Neutrophil (primary cell): Measurements from ENCODE around the gene CNTN5.

Experiments
- H3K27ac ChIP-seq: fragments of 200-600 bp; sonication (generic); 2 replicates; pipeline ENCODE4 v1.5.1; 2016; ENCODE audit warnings: mild to moderate bottlenecking, moderate library complexity
- H3K27me3 ChIP-seq: fragments of 200-600 bp; sonication (generic); 2 replicates; pipeline ENCODE4 v1.6.0; 2016; ENCODE audit warnings: mild to moderate bottlenecking
- H3K36me3 ChIP-seq: fragments of 200-600 bp; sonication (generic); 2 replicates; pipeline ENCODE4 v1.5.1; 2017
- H3K4me1 ChIP-seq, 2 experiments: fragments of 200-600 bp in 1 of 2; sonication (generic) in 1 of 2; 1 replicate in 1 of 2; 2 replicates in 1 of 2; pipeline versions ENCODE4 v1.5.1 to v1.6.1; 2013 to 2016; ENCODE audit warnings: low read depth in 1 of 2, low read length in 1 of 2, mild to moderate bottlenecking in 1 of 2, moderate library complexity in 1 of 2; ENCODE audit not compliant: control insufficient read depth in 1 of 2, insufficient read depth in 1 of 2
- H3K4me3 ChIP-seq, 2 experiments: fragments of 200-600 bp in 1 of 2; sonication (generic) in 1 of 2; 1 replicate in 1 of 2; 2 replicates in 1 of 2; pipeline ENCODE4 v1.5.1; 2013 to 2016; ENCODE audit warnings: low read depth in 1 of 2, low read length in 1 of 2, mild to moderate bottlenecking in 1 of 2, moderate library complexity in 1 of 2
- H3K9me3 ChIP-seq: fragments of 200-600 bp; sonication (generic); 2 replicates; pipeline ENCODE4 v1.5.1; 2016
- TF ChIP-seq, protein P1 (sequence below): fragments of 200-600 bp; sonication (generic); IDR thresholded peaks from 2 replicates; pipeline ENCODE4 v1.5.1; 2016; ENCODE audit warnings: antibody characterized with exemption

The CNTN5 gene

DNA sequence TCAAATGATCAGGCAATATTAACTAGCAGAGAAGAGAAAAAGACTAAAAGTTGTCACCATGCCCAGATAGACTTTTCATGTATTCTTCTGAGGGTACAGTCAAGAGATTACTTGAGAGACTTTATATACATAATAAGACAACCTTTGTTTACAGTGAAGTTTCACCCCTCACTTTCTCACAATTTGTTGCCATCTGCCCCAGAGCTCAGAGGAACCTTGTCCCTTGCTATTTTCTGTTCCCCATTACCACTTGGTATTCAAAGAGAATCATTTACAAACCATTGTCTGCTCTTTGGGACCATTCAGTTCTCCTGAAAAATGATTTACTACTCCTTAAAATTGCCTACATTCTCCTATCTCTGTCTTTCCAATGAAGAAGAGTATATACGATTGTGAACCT lies 544.6 kb downstream of the CNTN5 start:
- Histone ChIP-seq H3K27me3 (no peaks in the 10 kb centered on the region), H3K27ac (no peak overlapping the region), H3K4me3 (no peak overlapping the region), H3K36me3 (no peaks in the 10 kb centered on the region), H3K9me3 (no peaks in the 10 kb centered on the region), H3K4me1 (no peaks in the 10 kb centered on the region)
- TF ChIP-seq, protein P1, sequence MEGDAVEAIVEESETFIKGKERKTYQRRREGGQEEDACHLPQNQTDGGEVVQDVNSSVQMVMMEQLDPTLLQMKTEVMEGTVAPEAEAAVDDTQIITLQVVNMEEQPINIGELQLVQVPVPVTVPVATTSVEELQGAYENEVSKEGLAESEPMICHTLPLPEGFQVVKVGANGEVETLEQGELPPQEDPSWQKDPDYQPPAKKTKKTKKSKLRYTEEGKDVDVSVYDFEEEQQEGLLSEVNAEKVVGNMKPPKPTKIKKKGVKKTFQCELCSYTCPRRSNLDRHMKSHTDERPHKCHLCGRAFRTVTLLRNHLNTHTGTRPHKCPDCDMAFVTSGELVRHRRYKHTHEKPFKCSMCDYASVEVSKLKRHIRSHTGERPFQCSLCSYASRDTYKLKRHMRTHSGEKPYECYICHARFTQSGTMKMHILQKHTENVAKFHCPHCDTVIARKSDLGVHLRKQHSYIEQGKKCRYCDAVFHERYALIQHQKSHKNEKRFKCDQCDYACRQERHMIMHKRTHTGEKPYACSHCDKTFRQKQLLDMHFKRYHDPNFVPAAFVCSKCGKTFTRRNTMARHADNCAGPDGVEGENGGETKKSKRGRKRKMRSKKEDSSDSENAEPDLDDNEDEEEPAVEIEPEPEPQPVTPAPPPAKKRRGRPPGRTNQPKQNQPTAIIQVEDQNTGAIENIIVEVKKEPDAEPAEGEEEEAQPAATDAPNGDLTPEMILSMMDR = no peak

DNA sequence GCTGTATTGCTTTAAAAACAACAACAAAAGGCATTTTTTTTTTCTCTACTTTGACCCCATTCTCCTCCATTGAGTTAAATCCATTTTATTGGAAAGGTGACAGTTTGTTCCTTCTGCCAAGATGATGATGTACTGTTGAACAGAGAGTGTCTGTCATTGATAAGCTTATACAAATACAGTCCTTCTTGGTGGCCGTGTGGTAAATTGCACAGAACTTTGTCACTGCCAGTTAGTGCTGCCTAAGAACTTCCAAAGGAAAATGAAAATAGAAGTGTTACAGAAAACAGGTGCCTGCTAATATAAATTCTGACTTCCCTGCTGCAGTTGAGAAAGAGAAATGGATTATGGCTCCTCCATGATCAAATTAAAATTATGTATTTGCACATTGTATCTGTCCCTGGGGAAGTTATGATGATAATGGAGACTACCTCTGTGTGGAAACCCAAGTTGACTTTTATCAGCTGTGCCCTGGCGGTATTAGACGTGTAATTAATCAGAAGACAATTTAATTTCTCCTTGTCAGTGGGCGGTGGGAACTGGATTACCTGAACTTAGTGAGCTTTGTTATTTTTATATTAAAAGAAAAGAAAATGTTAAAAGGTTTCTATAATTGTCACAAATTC lies 546.7 kb downstream of the CNTN5 start:
- no peaks in the 10 kb centered on the region for H3K9me3 ChIP-seq
- H3K4me3 ChIP-seq = no peak overlapping the region
- H3K27me3 ChIP-seq = no peaks in the 10 kb centered on the region
- no peak overlapping the region for H3K27ac ChIP-seq
- H3K36me3 ChIP-seq = no peaks in the 10 kb centered on the region
- TF ChIP-seq, protein P1 = no peak
- H3K4me1 ChIP-seq = no peaks in the 10 kb centered on the region

DNA sequence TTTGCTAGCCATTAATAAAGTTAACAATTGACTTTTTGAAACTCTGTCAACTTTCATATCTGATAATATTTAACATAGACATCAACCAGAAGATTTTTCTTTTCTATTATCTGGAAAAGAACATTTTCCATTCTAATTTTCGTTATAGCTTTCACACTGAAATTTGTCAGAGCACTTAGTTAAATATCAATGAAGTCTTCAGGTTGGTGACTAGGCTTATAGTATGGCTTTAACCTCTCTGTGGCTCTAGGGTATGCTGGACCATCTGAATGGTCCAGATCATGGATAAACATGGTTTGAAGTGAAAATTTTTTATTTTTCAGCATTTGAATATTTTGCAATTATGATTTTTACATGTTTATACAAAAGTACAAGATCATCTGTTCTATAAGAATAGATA lies 548.1 kb downstream of the CNTN5 start:
- H3K27me3 ChIP-seq = no peaks in the 10 kb centered on the region
- H3K9me3 ChIP-seq = no peaks in the 10 kb centered on the region
- no peak overlapping the region for H3K4me3 ChIP-seq
- H3K4me1 ChIP-seq = no peaks in the 10 kb centered on the region
- no peaks in the 10 kb centered on the region for H3K36me3 ChIP-seq
- H3K27ac ChIP-seq = no peak overlapping the region
- TF ChIP-seq, protein P1 = no peak

DNA sequence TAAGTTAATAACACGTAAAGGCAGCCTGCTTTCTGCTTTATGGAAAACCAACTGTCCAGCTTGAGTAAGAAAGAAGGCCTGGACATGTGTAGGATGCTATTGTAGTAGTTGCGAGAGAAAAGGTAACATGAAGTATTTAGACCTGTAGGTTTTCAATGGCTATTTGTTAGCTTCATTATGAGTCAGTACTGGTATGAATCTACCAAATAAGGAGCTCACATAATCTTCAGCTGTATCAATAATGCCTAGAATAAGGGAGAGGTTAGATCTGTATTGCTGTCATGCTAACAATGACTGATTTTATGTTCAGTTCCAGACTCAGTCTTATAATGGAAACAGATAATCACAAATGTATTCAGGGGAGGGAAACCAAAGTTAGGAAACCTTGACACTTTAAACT lies 550.3 kb downstream of the CNTN5 start:
- no peaks in the 10 kb centered on the region for H3K9me3 ChIP-seq
- H3K36me3 ChIP-seq = no peaks in the 10 kb centered on the region
- TF ChIP-seq, protein P1 = no peak
- no peak overlapping the region for H3K27ac ChIP-seq
- H3K4me3 ChIP-seq = no peak overlapping the region
- no peaks in the 10 kb centered on the region for H3K27me3 ChIP-seq
- H3K4me1 ChIP-seq = no peaks in the 10 kb centered on the region

DNA sequence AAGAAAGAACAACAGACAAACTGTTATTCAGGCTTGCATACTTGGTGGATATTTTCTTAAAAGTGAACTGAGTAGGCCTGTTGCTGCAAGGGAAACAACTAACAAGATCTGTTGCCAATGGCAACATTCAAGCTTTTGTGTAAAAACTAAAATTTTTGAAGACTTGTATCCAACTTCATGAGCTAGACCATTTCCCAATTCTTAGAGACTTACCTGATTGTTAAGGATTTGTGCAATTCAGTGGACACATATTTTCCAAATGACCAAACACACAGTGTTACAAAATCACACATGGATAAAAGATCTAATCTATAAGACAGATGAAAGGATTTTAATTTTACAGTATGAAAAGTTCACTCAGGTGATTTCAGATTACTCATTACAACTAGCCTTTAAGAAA lies 564.1 kb downstream of the CNTN5 start:
- TF ChIP-seq, protein P1 = no peak
- H3K4me3 ChIP-seq = no peak overlapping the region

More for the DNA sequence above, 564.1 kb downstream of the CNTN5 start:
- Histone ChIP-seq H3K36me3 (no peaks in the 10 kb centered on the region), H3K27ac (no peak overlapping the region), H3K27me3 (no peaks in the 10 kb centered on the region), H3K4me1 (no peaks in the 10 kb centered on the region), H3K9me3 (no peaks in the 10 kb centered on the region)
